MM.1S (cell line): Measurements from ENCODE around the gene SGPL1.

Experiments used
- CTCF ChIP-seq: fragments of 300-600 bp; sonication (generic); IDR thresholded peaks from 2 replicates; pipeline ENCODE4 v1.5.1; 2016; ENCODE audit warnings: antibody characterized with exemption, low read length, mixed read lengths
- EZH2 ChIP-seq: fragments of 300-600 bp; sonication (generic); optimal IDR thresholded peaks from 2 replicates; pipeline ENCODE3; 2017; ENCODE audit warnings: low read depth, mild to moderate bottlenecking, antibody characterized with exemption, low read length, mixed read lengths
- EZH2phosphoT487 ChIP-seq: fragments of 300-600 bp; sonication (generic); IDR thresholded peaks from 2 replicates; pipeline ENCODE4 v1.6.1; 2018; ENCODE audit warnings: antibody characterized with exemption, low read length

GRCh38 chr10:70907637-70908405 is 92.1 kb downstream of the SGPL1 start:
- TF ChIP-seq CTCF = no peak
- no peak for TF ChIP-seq EZH2
- TF ChIP-seq EZH2phosphoT487 = no peak
